Smooth muscle cell (in vitro differentiated cells): Measurements from ENCODE around the gene APOC3. TPM values are rescaled to one million over a fixed set of nuclear protein-coding genes. Genes with fewer than 3 reads are reported as not detected.

Experiments used
- DNase-seq: peaks from one replicate; lab custom pipeline; 2025; ENCODE audit not compliant: unreplicated experiment; lab: John Stamatoyannopoulos, UW
- H2AFZ ChIP-seq: fragments of 200-600 bp; sonication (generic); 2 replicates; pipeline ENCODE4 v1.6.0; 2016; ENCODE audit warnings: antibody characterized with exemption, low read depth, mild to moderate bottlenecking
- H3F3A ChIP-seq: fragments of 200-600 bp; sonication (generic); 2 replicates; pipeline ENCODE4 v1.6.0; 2017; ENCODE audit warnings: antibody characterized with exemption, low read depth
- H3K27ac ChIP-seq: fragments of 200-600 bp; sonication (generic); 2 replicates; pipeline ENCODE4 v1.5.1; 2016; ENCODE audit warnings: low read depth, mild to moderate bottlenecking
- H3K27me3 ChIP-seq: fragments of 200-600 bp; sonication (generic); 2 replicates; pipeline ENCODE4 v1.6.1; 2016; ENCODE audit warnings: low read depth, mild to moderate bottlenecking
- H3K36me3 ChIP-seq: fragments of 200-600 bp; sonication (generic); 2 replicates; pipeline ENCODE4 v1.5.1; 2016; ENCODE audit warnings: low read depth
- H3K4me1 ChIP-seq: fragments of 200-600 bp; sonication (generic); 2 replicates; pipeline ENCODE4 v1.5.1; 2016; ENCODE audit warnings: low read depth
- H3K4me2 ChIP-seq: fragments of 200-600 bp; sonication (generic); 2 replicates; pipeline ENCODE4 v1.6.0; 2016; ENCODE audit warnings: mild to moderate bottlenecking
- H3K4me3 ChIP-seq: fragments of 200-600 bp; sonication (generic); 2 replicates; pipeline ENCODE4 v1.5.1; 2016; ENCODE audit warnings: mild to moderate bottlenecking
- H3K79me2 ChIP-seq: fragments of 200-600 bp; sonication (generic); 2 replicates; pipeline ENCODE4 v1.6.0; 2016; ENCODE audit warnings: low read depth, mild to moderate bottlenecking
- H3K9ac ChIP-seq: fragments of 200-600 bp; sonication (generic); 2 replicates; pipeline ENCODE4 v1.6.0; 2016; ENCODE audit warnings: low read depth
- H3K9me3 ChIP-seq: fragments of 200-600 bp; sonication (generic); replicated peaks from 2 replicates; pipeline ENCODE4 v1.5.1; 2016; ENCODE audit warnings: low read depth
- H4K20me1 ChIP-seq: fragments of 200-600 bp; sonication (generic); 2 replicates; pipeline ENCODE4 v1.6.0; 2016; ENCODE audit warnings: low read depth
- CTCF ChIP-seq: fragments of 200-600 bp; sonication (generic); IDR thresholded peaks from 2 replicates; pipeline ENCODE4 v1.5.1; 2017; ENCODE audit warnings: borderline replicate concordance, mild to moderate bottlenecking, antibody characterized with exemption; ENCODE audit not compliant: insufficient read depth, poor library complexity, severe bottlenecking
- WGBS: methylation state at CpG from one replicate; pipeline ENCODE4 v1.1.7; 2016; ENCODE audit warnings: low lambda C conversion rate; 5-methylcytosine and 5-hydroxymethylcytosine counted together
- polyA plus RNA-seq: library from polyadenylated mRNA; unstranded; fragments of >200 nt; fragmentation: Nextera tagmentation; extraction: Ambion mirVana; gene quantifications from 2 replicates; pipeline ENCODE4 v1.2.1, GENCODE V29; 2016
- total RNA-seq: library from RNA; depleted of rRNA; stranded (reverse); fragments of >200 nt; gene quantifications from 2 replicates; pipeline ENCODE4 v1.2.3, GENCODE V29; 2014

APOC3 gene
- total and polyA plus RNA-seq, 2 experiments from 2014 or later: 0.54 TPM; not detected in 1

DNA sequence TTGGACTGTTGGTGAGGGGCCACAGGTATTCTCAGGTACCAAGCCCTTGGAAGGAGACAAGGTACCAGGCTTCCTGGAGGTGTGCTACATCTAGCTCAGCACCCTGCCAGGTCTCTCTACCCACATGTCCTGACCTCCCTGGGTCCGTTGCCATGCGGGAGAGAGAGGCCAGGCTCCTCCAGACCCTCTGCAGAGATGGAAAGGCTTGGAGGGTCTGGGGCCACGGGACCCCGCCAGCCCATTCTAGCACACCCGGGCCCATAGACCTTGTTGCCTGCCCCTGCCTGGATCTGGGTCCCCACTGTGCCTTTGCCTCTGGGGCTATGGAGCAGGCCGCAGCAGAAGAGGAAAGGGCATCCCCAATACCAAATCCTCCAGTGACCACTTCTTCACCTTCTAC lies 2.2 kb upstream of the APOC3 start:
- Histone ChIP-seq H3K79me2 (no peaks in the 10 kb centered on the region), H3K9ac (no peak overlapping the region), H3K4me2 (no peak overlapping the region), H3K27me3 (no peaks in the 10 kb centered on the region), H4K20me1 (no peaks in the 10 kb centered on the region), H3K27ac (no peak overlapping the region), H3K4me3 (no peak overlapping the region), H3K9me3 (no peaks in the 10 kb centered on the region), H3K36me3 (no peaks in the 10 kb centered on the region), H3F3A (no peaks in the 10 kb centered on the region), H2AFZ (no peak overlapping the region), H3K4me1 (no peaks in the 10 kb centered on the region)
- DNase-seq: no peak
- WGBS: 88% methylated on average over 6 of the region's 6 CpGs
- no peak for TF ChIP-seq CTCF

- Histone ChIP-seq H3F3A (no peaks in the 10 kb centered on the region), H3K27ac (no peak overlapping the region), H3K27me3 (no peaks in the 10 kb centered on the region), H3K4me1 (no peaks in the 10 kb centered on the region), H3K9ac (no peak overlapping the region), H3K36me3 (no peaks in the 10 kb centered on the region), H4K20me1 (no peaks in the 10 kb centered on the region), H3K9me3 (no peaks in the 10 kb centered on the region), H3K79me2 (no peaks in the 10 kb centered on the region), H3K4me3 (no peak overlapping the region), H3K4me2 (no peak overlapping the region), H2AFZ (no peak overlapping the region)
- DNase-seq: no peak
- WGBS: 72% methylated on average over 16 of the region's 16 CpGs
- TF ChIP-seq CTCF: no peak
Observed at GRCh38 chr11:116828632-116829524, 829 bp upstream of the APOC3 start.

DNA sequence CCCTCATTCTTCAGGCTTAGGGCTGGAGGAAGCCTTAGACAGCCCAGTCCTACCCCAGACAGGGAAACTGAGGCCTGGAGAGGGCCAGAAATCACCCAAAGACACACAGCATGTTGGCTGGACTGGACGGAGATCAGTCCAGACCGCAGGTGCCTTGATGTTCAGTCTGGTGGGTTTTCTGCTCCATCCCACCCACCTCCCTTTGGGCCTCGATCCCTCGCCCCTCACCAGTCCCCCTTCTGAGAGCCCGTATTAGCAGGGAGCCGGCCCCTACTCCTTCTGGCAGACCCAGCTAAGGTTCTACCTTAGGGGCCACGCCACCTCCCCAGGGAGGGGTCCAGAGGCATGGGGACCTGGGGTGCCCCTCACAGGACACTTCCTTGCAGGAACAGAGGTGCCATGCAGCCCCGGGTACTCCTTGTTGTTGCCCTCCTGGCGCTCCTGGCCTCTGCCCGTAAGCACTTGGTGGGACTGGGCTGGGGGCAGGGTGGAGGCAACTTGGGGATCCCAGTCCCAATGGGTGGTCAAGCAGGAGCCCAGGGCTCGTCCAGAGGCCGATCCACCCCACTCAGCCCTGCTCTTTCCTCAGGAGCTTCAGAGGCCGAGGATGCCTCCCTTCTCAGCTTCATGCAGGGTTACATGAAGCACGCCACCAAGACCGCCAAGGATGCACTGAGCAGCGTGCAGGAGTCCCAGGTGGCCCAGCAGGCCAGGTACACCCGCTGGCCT lies 641 bp downstream of the APOC3 start:
- Histone ChIP-seq H3K9me3 (no peaks in the 10 kb centered on the region), H3K4me3 (no peak overlapping the region), H3K36me3 (no peaks in the 10 kb centered on the region), H3K27ac (no peak overlapping the region), H3F3A (no peaks in the 10 kb centered on the region), H3K27me3 (no peaks in the 10 kb centered on the region), H2AFZ (no peak overlapping the region), H3K79me2 (no peaks in the 10 kb centered on the region), H4K20me1 (no peaks in the 10 kb centered on the region), H3K9ac (no peak overlapping the region), H3K4me2 (no peak overlapping the region), H3K4me1 (no peaks in the 10 kb centered on the region)
- WGBS: 94% methylated on average over 13 of the region's 17 CpGs
- no peak for TF ChIP-seq CTCF
- DNase-seq: no peak
